Right atrium auricular region (tissue), 2 donors: ENCODE data around the gene LRP2. TPM values are rescaled to one million over a fixed set of nuclear protein-coding genes. Genes with fewer than 3 reads are reported as not detected.
A peak's percentile ranks its signal among the peaks of the same experiment; 100 is the strongest.

ENCODE experiments used
- DNase-seq: peaks from one replicate; pipeline ENCODE4 v3.0.0-alpha.2; 2019; ENCODE audit warnings: low spot score
- H3K27ac ChIP-seq, 2 donors: fragments of 200-600 bp; sonication (generic); 1 replicate in 1 of 2; 2 replicates in 1 of 2; pipeline ENCODE4 v1.5.1; 2016 to 2019
- H3K27me3 ChIP-seq, 2 donors: fragments of 200-600 bp; sonication (generic); one replicate each; pipeline versions ENCODE4 v1.5.1 to v1.6.0; 2017 to 2019
- H3K36me3 ChIP-seq: fragments of 200-600 bp; sonication (generic); one replicate; pipeline ENCODE4 v1.5.1; 2016
- H3K4me1 ChIP-seq, 2 donors: fragments of 200-600 bp; sonication (generic); one replicate each; pipeline versions ENCODE4 v1.5.1 to v1.6.0; 2017 to 2019
- H3K4me3 ChIP-seq, 2 donors: fragments of 200-600 bp; sonication (generic); 1 replicate in 1 of 2; 2 replicates in 1 of 2; pipeline ENCODE4 v1.5.1; 2017 to 2019; ENCODE audit warnings: mild to moderate bottlenecking in 1 of 2, moderate library complexity in 1 of 2
- H3K9me3 ChIP-seq, 2 donors: fragments of 200-600 bp; sonication (generic); one replicate each; pipeline ENCODE4 v1.5.1; 2019
- total RNA-seq, 2 donors: library from RNA; depleted of rRNA; stranded (reverse); fragments of >200 nt; gene quantifications; one replicate each; pipeline ENCODE4 v1.1.0, GENCODE V29; 2016
- TF ChIP-seq, protein P1 (sequence below), 2 donors: fragments of 200-600 bp; sonication (generic); IDR thresholded peaks; one replicate each; pipeline ENCODE4 v1.5.1; 2019; ENCODE audit warnings: antibody characterized with exemption in 2 of 2

Gene LRP2
- total RNA-seq, 2 donors from 2014 or later, result 8.1 to 14.8 TPM

DNA sequence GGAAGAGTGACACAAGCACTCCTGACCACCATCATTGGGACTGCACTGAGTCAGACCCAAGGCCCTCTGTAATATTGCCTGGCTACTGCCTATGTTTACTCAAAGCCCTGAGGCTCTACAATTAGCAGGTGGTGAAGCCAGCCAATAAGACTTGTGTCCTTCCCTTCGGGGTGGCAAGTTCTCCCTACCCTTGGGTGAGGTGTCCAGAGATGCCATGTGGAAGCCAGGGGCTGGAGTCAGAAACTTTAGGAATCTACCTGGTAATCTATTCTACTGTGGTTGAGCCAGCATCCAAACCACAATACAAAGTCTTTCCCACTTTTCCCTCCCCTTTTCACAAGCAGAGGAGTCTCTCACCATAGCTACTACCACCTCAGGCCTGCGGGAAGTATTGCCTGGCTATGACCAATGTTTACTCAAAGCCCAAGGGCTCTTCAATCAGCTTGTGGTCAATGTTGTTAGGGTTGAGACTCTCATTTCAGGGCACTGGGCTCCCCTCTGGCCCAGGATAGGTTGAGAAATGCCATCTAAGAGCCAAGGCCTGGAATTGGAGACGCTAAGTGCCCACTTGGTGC lies 275.4 kb downstream of the LRP2 start:
- peaks cover 0 to 23% of the 10 kb centered on the region in 2 donors for H3K4me1 ChIP-seq
- peaks cover 0 to 22% of the 10 kb centered on the region in 2 donors for H3K9me3 ChIP-seq
- peak overlapping the region in 1 of 2 donors; percentile 35 for H3K27ac ChIP-seq
- H3K27me3 ChIP-seq, result no peaks in the 10 kb centered on the region
- peaks cover 8% of the 10 kb centered on the region for H3K36me3 ChIP-seq
- TF ChIP-seq, protein P1, sequence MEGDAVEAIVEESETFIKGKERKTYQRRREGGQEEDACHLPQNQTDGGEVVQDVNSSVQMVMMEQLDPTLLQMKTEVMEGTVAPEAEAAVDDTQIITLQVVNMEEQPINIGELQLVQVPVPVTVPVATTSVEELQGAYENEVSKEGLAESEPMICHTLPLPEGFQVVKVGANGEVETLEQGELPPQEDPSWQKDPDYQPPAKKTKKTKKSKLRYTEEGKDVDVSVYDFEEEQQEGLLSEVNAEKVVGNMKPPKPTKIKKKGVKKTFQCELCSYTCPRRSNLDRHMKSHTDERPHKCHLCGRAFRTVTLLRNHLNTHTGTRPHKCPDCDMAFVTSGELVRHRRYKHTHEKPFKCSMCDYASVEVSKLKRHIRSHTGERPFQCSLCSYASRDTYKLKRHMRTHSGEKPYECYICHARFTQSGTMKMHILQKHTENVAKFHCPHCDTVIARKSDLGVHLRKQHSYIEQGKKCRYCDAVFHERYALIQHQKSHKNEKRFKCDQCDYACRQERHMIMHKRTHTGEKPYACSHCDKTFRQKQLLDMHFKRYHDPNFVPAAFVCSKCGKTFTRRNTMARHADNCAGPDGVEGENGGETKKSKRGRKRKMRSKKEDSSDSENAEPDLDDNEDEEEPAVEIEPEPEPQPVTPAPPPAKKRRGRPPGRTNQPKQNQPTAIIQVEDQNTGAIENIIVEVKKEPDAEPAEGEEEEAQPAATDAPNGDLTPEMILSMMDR (IDR thresholded peaks at IDR 0.05), result no peak
- H3K4me3 ChIP-seq, result peak overlapping the region; percentile 1
- DNase-seq, result no peak

DNA sequence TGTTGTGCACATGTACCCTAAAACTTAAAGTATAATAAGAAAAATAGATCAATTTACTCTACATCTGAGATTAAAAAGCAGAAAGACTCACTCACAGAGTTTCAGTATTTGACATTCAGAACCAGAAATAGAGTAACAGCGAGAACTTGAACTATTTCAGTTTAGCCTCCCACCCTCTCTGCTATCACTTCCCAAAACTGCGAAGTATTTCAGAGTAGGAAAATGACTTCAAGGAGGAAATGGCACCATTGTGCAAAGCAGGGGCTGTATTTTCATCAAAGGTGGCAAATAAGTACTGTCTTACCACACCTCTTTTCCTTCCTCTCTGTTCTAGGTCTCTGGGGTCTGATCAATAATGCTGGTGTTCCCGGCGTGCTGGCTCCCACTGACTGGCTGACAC lies 279.3 kb downstream of the LRP2 start:
- TF ChIP-seq, protein P1 (IDR thresholded peaks at IDR 0.05), result no peak
- Histone ChIP-seq H3K27me3 (no peaks in the 10 kb centered on the region), H3K36me3 (peaks cover 6% of the 10 kb centered on the region), H3K4me1 (peaks cover 0 to 16% of the 10 kb centered on the region in 2 donors), H3K9me3 (peaks cover 0 to 22% of the 10 kb centered on the region in 2 donors), H3K27ac (peak overlapping the region; percentile 7 to 80), H3K4me3 (peak overlapping the region; percentile 27 to 39)
- DNase-seq, result no peak

GRCh38 chr2:169081551-169081950 lies 280.8 kb downstream of the LRP2 start:
- no peak for DNase-seq
- TF ChIP-seq, protein P1 (IDR thresholded peaks at IDR 0.05), result no peak
- H3K4me3 ChIP-seq, result peak overlapping the region; percentile 27 to 39
- H3K27me3 ChIP-seq, result no peaks in the 10 kb centered on the region
- H3K27ac ChIP-seq, result peak overlapping the region; percentile 46 to 80
- peaks cover 6% of the 10 kb centered on the region for H3K36me3 ChIP-seq
- H3K4me1 ChIP-seq, result peaks cover 0 to 13% of the 10 kb centered on the region in 2 donors
- peaks cover 0 to 22% of the 10 kb centered on the region in 2 donors for H3K9me3 ChIP-seq

DNA sequence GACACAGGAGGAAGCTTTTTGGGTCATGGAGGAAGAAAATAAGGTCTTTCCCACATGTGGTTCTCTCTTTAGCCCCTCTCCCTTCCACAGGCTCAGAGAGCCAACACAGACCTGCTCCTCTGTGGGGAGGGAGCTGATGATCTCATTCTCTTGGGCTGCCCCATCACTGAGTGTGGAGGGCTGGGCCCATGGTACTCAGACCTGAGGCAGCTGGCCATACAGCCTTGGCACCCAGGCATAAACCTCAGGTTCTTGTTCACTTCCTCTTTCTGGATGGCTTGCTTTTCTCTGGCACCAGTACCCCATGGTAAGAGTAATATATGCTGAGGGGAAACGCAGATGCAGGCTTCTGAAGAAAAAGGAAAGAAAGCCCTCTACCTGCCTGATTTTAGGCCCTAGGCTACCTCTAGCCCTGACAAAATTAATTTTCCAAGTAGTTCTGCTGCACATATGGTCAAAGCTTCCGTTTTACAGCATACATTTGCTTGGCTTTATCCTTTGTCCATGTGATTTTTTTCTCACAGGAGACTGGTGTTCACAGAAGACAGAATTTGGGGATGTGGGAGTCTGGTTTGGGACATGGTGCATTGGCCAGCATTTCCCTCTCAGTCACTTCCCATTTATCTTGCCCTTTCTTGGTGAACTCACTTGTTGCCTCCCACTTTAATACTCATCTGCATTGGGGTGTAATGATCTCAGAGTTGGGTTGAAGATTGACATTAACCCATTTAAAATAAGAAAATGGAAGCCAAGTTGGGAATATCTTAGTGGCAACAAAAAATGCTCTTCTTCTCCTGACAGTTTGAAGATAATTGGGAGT lies 281.9 kb downstream of the LRP2 start:
- Histone ChIP-seq H3K4me1 (peaks cover 0 to 13% of the 10 kb centered on the region in 2 donors), H3K27ac (peak overlapping the region in 1 of 2 donors; percentile 54), H3K9me3 (peaks cover 0 to 15% of the 10 kb centered on the region in 2 donors), H3K27me3 (no peaks in the 10 kb centered on the region), H3K4me3 (no peak overlapping the region), H3K36me3 (peaks cover 6% of the 10 kb centered on the region)
- TF ChIP-seq, protein P1 (IDR thresholded peaks at IDR 0.05), result no peak
- DNase-seq, result no peak

DNA sequence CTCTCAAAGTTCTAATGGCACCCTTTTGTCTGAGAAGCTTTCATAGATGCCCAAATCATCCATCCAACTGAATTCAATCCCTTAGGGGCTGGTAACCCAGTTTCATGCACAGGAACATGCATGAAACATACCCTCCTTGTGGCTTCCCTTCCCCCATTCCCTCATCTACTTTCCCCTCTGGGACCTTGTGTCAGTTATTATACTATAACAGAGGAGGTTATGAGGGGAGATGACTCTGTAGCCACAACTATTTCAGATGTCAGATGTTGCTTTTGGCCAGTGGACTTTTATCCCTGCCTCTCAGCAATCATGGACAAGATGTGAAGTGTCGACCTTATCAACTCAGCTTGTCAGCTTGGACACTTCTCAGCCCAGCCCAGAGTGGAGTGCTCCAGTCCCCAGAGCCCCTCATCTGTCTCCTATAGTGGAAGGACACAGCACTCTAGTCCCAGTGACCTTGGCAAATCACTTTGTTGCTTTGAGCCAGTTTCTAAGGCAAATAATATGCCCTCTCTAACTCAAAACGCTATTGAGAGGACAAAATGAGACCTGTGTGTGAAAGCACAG lies 284.6 kb downstream of the LRP2 start:
- H3K4me3 ChIP-seq, result no peak overlapping the region
- H3K27ac ChIP-seq, result peak overlapping the region; percentile 3 to 82
- no peaks in the 10 kb centered on the region for H3K27me3 ChIP-seq
- TF ChIP-seq, protein P1 (IDR thresholded peaks at IDR 0.05), result no peak
- peaks cover 0 to 26% of the 10 kb centered on the region in 2 donors for H3K4me1 ChIP-seq
- no peak for DNase-seq
- no peaks in the 10 kb centered on the region for H3K36me3 ChIP-seq
- no peaks in the 10 kb centered on the region for H3K9me3 ChIP-seq

Other genes with a start within 250 kb of the LRP2 start
- gene BBS5, start 117.0 kb upstream of the LRP2 start, total RNA-seq, result 1 to 10 TPM; 4.2 to 7.0 TPM
- 100 to 1,000 TPM in 1 of 2 donors, 10 to 100 TPM in 1; 44.0 to 122 TPM for gene KLHL41, start 147.2 kb upstream of the LRP2 start, total RNA-seq
- 10 to 100 TPM; 22.6 to 26.7 TPM for gene FASTKD1, start 211.3 kb upstream of the LRP2 start, total RNA-seq
- 10 to 100 TPM; 23.5 to 28.4 TPM for gene PPIG, start 221.8 kb upstream of the LRP2 start, total RNA-seq